Testis (tissue), 3 donors: ENCODE results near the gene TTC27. TPM values are rescaled to one million over a fixed set of nuclear protein-coding genes. Genes with fewer than 3 reads are reported as not detected.
"Not testable (repeated sequence)": the region's sequence is repeated elsewhere in the genome, so short reads cannot be mapped to it uniquely, and the experiment has no call there.

ENCODE experiments used
- DNase-seq: peaks from one replicate; pipeline ENCODE4 v3.0.0-alpha.2; 2019
- H3K27ac ChIP-seq, 2 donors: fragments of 200-600 bp; sonication (generic); one replicate each; pipeline ENCODE4 v1.5.1; 2019
- H3K27me3 ChIP-seq: fragments of 200-600 bp; sonication (generic); one replicate; pipeline ENCODE4 v1.5.1; 2019
- H3K36me3 ChIP-seq: fragments of 200-600 bp; sonication (generic); one replicate; pipeline ENCODE4 v1.5.1; 2017; ENCODE audit warnings: low read depth; ENCODE audit errors: missing control alignments
- H3K4me1 ChIP-seq: fragments of 200-600 bp; sonication (generic); one replicate; pipeline ENCODE4 v1.5.1; 2019
- H3K4me3 ChIP-seq, 2 donors: fragments of 200-600 bp; sonication (generic); one replicate each; pipeline ENCODE4 v1.5.1; 2017 to 2019
- H3K9me3 ChIP-seq: fragments of 200-600 bp; sonication (generic); one replicate; pipeline ENCODE4 v1.5.1; 2017
- POLR2A ChIP-seq: fragments of 450-650 bp; IDR thresholded peaks from one replicate; pipeline ENCODE4 v1.6.1; 2017; ENCODE audit warnings: antibody characterized with exemption, mild to moderate bottlenecking, moderate library complexity
- WGBS, 2 donors: methylation state at CpG; one replicate each; pipeline ENCODE4 v1.1.5; 2018; 5-methylcytosine and 5-hydroxymethylcytosine counted together
- intact Hi-C: fragments of 100-400 bp; cut with DNase I; formaldehyde crosslinking; loops from one replicate; pipeline ENCODE4 v1.15.1; 2023; ENCODE audit warnings: low total_unique reads
- polyA plus RNA-seq: library from polyadenylated mRNA; stranded (reverse); fragments of 350-450 nt; fragmentation: Illumina TruSeq; extraction: RNeasy Lipid Tissue Mini Kit (QIAGEN cat#74804); gene quantifications from one replicate; pipeline ENCODE4 v1.2.3, GENCODE V29; 2014; ENCODE audit warnings: low read depth, low replicate concordance; ENCODE audit not compliant: insufficient read depth
- total RNA-seq, 2 donors: library from RNA; depleted of rRNA; stranded (reverse); fragments of >200 nt; gene quantifications; one replicate each; pipeline ENCODE4 v1.2.3, GENCODE V29; 2016
- TF ChIP-seq, protein P1 (sequence below), 3 experiments: fragments of 450-650 bp in 2 of 3; fragments of 200-600 bp in 1 of 3; sonication (generic) in 1 of 3; IDR thresholded peaks; one replicate each; pipeline ENCODE4 v1.5.1; 2016 to 2019; ENCODE audit warnings: antibody characterized with exemption in 3 of 3, mild to moderate bottlenecking in 2 of 3, moderate library complexity in 1 of 3

The TTC27 gene
- total and polyA plus RNA-seq, 3 donors from 2014 or later, result 21.6 to 32.9 (median 26.7) TPM

DNA sequence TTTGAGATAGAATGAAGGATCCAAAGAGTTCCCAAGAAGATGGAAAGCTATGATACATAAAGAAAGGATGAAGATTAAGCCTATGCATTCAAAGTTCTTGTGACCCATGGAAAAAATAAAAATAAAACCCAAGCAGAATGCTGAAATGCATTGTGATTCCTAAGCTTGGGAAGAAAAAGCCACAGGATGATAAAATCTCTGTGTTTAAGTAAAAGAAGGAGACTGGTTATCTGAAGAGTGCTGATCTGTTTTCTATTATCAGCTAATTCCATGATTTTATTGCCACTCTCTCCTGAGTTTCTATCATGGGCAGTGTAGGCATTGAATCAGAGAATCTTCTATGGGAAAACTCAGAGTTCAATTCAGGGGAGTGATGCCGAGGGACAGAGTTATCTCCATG lies 215.8 kb downstream of the TTC27 start:
- H3K27me3 ChIP-seq, result no peaks in the 10 kb centered on the region
- H3K9me3 ChIP-seq, result no peaks in the 10 kb centered on the region
- 90 to 91% methylated on average over 1 of the region's 1 CpG for WGBS, 2 donors

DNA sequence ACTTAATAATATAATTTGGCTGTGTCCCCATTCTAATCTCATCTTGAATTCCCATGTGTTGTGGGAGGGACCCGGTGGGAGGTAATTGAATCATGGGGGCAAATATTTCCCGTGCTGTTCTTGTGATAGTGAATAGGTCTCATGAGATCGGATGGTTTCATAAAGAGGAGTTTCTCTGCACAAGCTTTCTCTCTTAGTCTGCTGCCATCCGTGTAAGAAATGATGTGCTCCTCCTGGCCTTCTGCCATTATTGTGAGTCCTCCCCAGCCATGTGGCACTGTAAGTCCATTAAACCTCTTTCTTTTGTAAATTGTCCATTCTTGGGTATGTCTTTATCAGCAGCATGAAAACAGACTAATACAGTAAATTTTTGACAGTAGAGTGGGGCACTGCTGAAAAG lies 216.4 kb downstream of the TTC27 start:
- Histone ChIP-seq H3K36me3 (no peaks in the 10 kb centered on the region), H3K27me3 (no peaks in the 10 kb centered on the region), H3K4me3 (no peak overlapping the region), H3K4me1 (no peaks in the 10 kb centered on the region), H3K9me3 (no peaks in the 10 kb centered on the region), H3K27ac (no peak overlapping the region)
- TF ChIP-seq POLR2A, result no peak
- TF ChIP-seq, protein P1, sequence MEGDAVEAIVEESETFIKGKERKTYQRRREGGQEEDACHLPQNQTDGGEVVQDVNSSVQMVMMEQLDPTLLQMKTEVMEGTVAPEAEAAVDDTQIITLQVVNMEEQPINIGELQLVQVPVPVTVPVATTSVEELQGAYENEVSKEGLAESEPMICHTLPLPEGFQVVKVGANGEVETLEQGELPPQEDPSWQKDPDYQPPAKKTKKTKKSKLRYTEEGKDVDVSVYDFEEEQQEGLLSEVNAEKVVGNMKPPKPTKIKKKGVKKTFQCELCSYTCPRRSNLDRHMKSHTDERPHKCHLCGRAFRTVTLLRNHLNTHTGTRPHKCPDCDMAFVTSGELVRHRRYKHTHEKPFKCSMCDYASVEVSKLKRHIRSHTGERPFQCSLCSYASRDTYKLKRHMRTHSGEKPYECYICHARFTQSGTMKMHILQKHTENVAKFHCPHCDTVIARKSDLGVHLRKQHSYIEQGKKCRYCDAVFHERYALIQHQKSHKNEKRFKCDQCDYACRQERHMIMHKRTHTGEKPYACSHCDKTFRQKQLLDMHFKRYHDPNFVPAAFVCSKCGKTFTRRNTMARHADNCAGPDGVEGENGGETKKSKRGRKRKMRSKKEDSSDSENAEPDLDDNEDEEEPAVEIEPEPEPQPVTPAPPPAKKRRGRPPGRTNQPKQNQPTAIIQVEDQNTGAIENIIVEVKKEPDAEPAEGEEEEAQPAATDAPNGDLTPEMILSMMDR (IDR thresholded peaks at IDR 0.05), result no peak
- intact Hi-C loops, result no loop called here
- WGBS, 2 donors, result 74 to 80% methylated on average over 4 of the region's 4 CpGs
- no peak for DNase-seq

More for the DNA sequence above, 215.8 kb downstream of the TTC27 start:
- TF ChIP-seq, protein P1 (IDR thresholded peaks at IDR 0.05), result no peak
- no peak for TF ChIP-seq POLR2A
- no peak overlapping the region for H3K27ac ChIP-seq
- H3K4me3 ChIP-seq, result no peak overlapping the region
- intact Hi-C loops, result no loop called here
- no peaks in the 10 kb centered on the region for H3K36me3 ChIP-seq
- no peaks in the 10 kb centered on the region for H3K4me1 ChIP-seq
- DNase-seq, result no peak

DNA sequence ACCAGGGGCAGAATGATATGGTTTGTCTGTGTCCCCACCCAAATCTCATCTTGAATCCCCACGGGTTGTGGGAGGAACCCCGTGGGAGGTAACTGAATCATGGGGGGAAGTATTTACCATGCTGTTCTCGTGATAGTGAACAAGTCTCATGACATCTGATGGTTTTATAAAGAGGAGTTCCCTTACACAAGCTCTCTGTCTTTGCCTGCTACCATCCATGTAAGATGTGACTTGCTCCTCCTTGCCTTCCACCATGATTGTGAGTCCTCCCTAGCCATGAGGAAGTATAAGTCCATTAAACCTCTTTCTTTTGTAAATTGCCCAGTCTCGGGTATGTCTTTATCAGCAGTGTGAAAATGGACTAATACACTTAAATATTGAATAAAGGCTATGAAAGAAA lies 218.4 kb downstream of the TTC27 start:
- H3K4me1 ChIP-seq, intact Hi-C loops, H3K9me3 ChIP-seq, H3K27ac ChIP-seq, DNase-seq, H3K27me3 ChIP-seq, H3K36me3 ChIP-seq, H3K4me3 ChIP-seq: not testable (repeated sequence)
- 90 to 92% methylated on average over 4 of the region's 4 CpGs for WGBS, 2 donors

DNA sequence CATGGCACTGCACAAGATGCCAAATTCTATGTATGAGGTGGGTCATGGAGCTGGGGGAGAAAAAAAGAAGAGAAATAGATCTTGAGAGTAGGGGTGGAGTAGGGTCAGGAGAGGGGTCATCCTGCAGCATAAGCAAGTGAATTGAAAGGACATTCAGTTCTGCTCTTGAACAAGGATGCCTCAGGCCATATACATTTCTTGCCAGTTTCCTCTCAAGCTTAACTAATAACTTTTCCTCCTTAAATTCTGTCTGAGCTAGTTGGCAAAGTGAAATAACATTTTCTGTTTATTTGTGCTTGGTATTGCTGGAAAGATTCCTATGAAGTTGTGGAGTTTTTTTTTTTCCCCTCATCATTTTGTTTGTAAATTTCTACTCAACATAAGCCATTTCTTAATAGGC lies 219.9 kb downstream of the TTC27 start:
- DNase-seq, result no peak
- H3K4me1 ChIP-seq, result peaks cover 3% of the 10 kb centered on the region
- intact Hi-C loops, result no loop called here
- H3K4me3 ChIP-seq, result no peak overlapping the region
- no peaks in the 10 kb centered on the region for H3K9me3 ChIP-seq
- TF ChIP-seq POLR2A, result no peak
- TF ChIP-seq, protein P1 (IDR thresholded peaks at IDR 0.05), result no peak
- H3K36me3 ChIP-seq, result no peaks in the 10 kb centered on the region
- no peaks in the 10 kb centered on the region for H3K27me3 ChIP-seq
- H3K27ac ChIP-seq, result no peak overlapping the region

DNA sequence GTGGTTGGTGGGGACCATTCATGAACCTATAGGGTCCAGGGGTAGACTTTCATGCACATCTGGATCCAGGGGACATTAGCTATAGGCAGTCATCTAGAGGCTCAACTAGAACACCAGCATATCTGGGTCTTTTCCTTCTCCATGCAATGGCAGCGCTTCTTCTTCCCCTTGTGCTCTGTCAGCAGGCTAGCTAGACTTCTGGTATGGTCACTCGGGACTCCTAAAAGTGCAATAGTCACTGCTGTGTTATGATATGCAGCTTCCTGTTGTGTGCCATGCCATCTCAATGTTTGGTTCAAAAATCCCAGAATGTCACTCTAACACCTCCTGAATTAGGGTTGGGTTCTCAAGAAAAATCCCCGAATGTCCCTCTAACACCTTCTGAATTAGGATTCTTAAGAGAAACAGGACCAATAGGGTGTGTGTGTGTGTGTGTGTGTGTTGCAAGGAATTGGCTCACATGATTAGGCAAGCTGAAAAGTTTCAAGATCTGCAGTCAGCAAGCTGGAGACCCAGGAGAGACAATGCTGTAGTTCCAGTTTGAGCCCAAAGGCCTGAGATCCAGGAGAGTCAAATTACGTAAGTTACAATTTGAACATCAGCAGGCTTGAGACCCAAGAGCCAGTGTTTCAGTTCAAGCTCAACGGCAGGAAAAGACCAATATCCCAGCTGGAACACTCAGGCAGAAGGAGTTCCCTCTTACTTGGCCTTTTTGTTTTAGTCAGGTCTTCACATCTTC lies 221.8 kb downstream of the TTC27 start:
- no peak for DNase-seq
- H3K27ac ChIP-seq, result no peak overlapping the region
- peaks cover 3% of the 10 kb centered on the region for H3K4me1 ChIP-seq
- no peaks in the 10 kb centered on the region for H3K9me3 ChIP-seq
- TF ChIP-seq POLR2A, result no peak
- TF ChIP-seq, protein P1 (IDR thresholded peaks at IDR 0.05), result no peak
- intact Hi-C loops, result no loop called here
- H3K4me3 ChIP-seq, result no peak overlapping the region
- H3K36me3 ChIP-seq, result no peaks in the 10 kb centered on the region
- H3K27me3 ChIP-seq, result no peaks in the 10 kb centered on the region
- WGBS, 2 donors, result 83 to 94% methylated on average over 5 of the region's 5 CpGs
